HG03565 (cell line): ENCODE results near the gene PDLIM1.
"Not testable (repeated sequence)": the region's sequence is repeated elsewhere in the genome, so short reads cannot be mapped to it uniquely, and the experiment has no call there.

ENCODE experiments used
- ATAC-seq: cut with Tn5 transposase; IDR thresholded peaks from one replicate; pipeline ENCODE4 v1.9.1; 2021; ENCODE audit warnings: mild to moderate bottlenecking, moderate library complexity; ENCODE audit not compliant: unreplicated experiment

The PDLIM1 gene

GRCh38 chr10:95214369-95214768, 76.4 kb downstream of the PDLIM1 start:
- no peak for ATAC-seq

GRCh38 chr10:95211606-95212279, 79.1 kb downstream of the PDLIM1 start:
- no peak for ATAC-seq

GRCh38 chr10:95209509-95210127, 81.2 kb downstream of the PDLIM1 start:
- no peak for ATAC-seq

GRCh38 chr10:95208702-95209391, 82.0 kb downstream of the PDLIM1 start:
- ATAC-seq = no peak

- not testable (repeated sequence) for ATAC-seq
Measured at GRCh38 chr10:95202865-95203264, 87.9 kb downstream of the PDLIM1 start.

- no peak for ATAC-seq
Measured at GRCh38 chr10:95201736-95202135, 89.1 kb downstream of the PDLIM1 start.

- ATAC-seq = no peak
Measured at GRCh38 chr10:95196046-95196445, 94.8 kb downstream of the PDLIM1 start.

GRCh38 chr10:95193944-95194343, 96.9 kb downstream of the PDLIM1 start, which contains the start of gene ACSM6:
Gene ACSM6, plus strand, starts transcription at chr10:95194238. Its CDS starts 248 bp downstream, at chr10:95194486.
- no peak for ATAC-seq

GRCh38 chr10:95188593-95188992, 102.2 kb downstream of the PDLIM1 start:
- ATAC-seq = no peak

GRCh38 chr10:95187617-95188016, 103.2 kb downstream of the PDLIM1 start:
- ATAC-seq = no peak
